HS-5 (cell line): ENCODE results near the gene CAPN10.
"Not testable (repeated sequence)": the region's sequence is repeated elsewhere in the genome, so short reads cannot be mapped to it uniquely, and the experiment has no call there.

Experiments used
- DNase-seq: peaks from one replicate; pipeline ENCODE4 v3.0.0-alpha.2; 2012; ENCODE audit warnings: low read depth

The CAPN10 gene

DNA sequence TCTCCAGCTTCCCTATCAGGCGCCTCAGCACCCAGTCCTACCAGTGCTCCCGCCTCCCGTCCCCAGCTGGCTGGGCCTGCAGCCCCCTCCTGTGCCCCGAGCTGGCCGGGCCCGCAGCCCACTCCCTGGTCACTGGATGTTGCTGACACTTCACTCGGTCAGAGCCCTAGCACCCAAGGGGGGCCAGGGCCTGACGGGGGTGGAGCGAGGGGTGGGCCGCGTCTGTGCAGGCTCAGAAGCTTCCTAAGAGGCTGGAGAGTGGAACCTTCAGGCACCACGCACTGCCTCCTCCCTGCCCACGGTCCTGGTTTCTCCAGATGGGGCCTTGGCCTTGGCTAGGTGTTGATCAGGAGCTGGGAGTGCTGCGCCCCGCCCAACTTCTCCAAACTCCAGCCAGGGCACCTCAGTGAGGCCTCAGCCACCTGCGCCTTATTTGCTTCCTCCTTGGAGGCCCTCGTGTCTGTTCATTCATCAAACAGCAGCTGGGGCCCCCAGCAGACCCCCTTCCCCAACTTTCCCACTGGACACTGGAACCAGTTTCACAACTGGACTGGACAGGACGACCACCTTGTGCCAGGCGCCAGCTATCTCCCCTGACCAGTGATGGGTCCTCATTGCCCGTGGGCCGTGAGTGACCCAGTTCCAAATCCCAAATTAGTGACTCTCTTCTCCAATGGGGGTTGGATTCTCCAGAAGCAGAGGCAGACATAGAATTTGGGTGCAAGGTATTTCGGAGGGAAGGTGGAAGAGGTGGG is 16.7 kb downstream of the CAPN10 start:
- DNase-seq, result no peak

DNA sequence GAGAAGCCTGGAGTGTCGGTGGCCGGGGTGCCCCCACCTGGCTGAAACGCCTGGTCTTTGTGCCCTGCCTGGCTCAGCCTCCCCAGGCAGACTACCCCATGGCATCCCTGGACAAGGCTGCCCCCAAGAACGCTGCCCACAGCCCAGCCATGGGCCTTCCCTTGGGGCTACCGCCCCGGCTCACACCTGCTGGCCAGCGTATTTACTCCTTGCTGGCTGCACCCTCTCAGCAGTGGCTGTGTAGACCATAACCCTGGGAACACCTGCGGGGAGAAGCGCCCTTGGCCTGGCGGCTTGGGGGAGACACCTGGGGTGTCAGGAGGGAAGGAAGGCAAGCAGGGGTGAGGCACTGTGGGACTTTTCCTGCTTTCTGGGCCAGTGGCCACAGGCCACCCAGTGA is 17.3 kb downstream of the CAPN10 start:
- DNase-seq, result no peak

DNA sequence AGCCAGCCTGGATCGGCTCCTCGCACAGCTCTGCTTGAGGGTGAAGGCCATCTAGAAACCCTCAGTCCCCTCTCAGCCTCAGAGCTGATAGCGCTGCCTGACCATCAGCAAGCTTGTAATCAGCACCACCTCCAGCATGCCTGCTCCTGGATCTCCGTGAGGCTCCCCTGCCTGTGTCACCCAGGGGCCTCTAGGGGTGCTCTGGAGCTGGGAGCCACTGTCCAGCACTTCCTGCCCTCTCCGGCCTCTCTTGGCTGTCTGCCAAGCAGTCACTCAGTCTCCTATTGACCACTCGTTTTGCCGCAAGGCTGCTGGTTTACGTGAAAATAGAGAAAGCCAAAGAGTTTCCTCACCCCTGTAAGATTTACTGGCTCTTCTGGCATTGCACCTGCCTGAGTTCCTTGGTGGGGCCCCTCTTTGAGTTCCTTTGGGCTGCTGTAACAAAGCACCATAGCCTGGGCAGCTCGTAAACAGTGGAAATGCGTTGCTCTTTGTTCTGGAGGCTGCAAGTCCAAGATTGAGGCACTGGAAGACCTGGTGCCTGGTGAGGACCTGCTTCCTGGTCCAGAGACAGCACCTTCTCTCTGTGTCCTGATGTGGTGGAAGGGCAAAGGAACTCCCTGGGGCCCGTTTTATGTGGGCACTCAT is 17.9 kb downstream of the CAPN10 start:
- DNase-seq, result no peak

DNA sequence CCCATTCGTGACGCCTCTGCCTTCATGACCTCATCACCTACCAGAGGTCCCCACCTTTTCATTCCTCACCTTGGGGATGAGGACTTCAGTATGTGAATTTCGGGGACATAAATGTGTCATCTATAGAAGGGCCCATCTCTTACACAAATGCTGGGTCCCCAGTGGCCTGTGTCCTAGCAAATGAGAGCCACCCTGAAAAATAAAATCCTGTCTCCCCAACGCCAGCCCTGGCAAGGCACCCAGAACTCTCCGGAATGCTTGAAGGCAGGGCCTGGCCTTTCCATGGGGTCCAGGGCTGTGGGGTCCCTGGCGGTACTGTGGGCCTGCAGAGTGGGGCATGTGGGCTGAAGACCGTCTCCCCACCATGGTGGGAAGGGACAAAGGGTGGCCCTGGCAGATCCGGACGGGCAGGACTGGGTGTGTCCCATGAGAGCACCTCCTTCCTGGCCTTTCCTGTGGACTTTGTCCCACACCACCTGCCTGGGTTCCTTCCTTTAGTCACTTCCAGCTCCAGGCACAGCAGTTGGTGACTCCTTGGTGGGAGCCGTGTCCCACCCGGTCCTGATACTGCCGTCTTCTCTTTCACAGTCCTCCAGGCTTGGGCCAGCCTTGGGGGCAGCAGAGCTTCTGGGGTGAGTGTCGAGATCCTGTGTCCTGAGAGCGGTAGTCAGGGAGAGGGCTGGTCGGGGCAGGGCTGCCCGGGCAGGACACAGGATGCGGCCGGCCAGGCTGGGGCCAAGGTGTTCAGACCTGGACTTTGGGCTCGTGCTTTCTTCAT is 18.6 kb downstream of the CAPN10 start:
- DNase-seq, result no peak

DNA sequence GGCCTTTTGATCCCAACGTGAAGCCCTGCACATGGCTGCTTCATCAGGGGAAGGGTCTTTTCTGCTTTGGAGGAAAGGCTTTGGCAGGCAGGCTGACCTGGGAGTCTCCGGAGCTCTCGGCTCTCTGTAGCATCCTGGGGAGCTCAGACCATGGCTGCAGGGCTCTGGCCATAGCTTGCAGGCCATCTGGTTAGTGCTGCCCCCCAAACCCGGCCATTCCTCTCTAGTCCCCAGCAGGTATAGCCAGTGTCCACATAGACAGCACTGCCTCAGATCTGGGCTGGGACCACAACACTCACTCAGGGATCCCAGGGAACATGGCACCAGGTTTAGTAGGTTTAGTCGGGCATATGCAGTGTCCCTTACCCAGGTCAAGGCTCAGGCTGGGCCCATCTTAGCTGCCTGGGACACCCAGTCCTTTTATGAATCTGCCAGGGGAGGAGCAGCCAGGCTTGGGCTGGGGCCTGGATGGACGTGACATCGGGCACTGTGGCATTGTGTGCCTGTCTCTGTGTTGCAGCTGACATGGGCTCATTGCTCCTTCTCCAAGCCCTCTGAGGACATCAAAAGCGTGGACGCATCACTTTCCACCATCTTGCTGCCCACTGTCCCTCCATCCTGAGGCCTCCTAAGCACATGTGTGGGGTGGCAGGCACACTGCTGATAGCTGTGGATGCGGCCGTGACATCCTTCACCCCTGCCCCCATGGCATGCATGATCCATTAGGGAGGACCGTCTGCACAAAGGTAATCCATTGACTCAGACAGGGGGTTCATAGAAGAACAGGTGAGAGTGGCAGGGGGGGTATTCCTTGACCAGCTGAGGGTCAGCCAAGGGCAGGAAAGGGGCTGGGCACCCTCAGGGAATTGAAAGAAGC is 19.6 kb downstream of the CAPN10 start:
- DNase-seq, result no peak

DNA sequence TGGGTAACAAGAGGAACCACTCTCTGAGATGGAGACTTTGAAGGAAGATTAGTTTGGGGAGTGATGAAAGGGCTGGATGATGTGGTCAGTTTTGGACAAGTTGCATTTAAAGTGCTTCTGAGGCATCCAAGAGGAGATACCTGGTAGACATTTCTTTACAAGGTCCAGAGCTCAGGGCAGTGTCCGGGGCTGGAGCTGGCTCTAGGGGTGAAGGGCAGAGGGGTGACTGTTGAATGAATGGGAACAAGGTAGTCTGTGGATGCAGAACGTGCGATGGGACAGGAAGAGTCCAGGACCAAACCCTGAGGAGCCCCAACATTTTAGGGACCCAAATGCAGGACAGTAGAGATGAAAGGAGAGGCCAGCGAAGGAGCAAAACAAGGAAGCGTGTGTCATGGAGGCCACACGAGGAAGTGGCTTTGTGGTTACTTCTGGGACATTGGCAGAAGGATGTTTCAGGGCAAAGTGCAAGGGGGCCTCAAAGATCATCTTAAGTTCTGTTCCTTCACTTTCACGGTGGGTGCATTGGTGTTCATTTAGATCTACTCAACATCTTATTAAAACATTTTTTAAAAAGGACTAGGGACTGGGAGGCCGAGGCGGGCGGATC is 25.2 kb downstream of the CAPN10 start:
- no peak for DNase-seq

DNA sequence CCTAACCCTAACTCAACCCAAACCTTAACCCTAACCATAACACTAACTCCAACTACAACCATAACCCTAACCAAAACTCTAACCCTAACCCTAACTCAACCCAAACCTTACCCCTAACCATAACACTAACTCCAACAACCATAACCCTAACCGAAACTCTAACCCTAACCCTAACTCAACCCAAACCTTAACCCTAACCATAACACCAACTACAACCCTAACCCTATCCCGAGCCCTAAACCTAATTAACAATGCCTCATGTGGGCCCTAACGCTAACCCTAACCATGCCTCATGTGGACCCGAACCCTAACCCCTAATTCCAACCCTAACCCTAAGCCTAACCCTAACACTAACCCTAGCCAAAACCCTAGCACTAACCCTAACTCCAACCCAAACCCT is 27.2 kb downstream of the CAPN10 start:
- no peak for DNase-seq

DNA sequence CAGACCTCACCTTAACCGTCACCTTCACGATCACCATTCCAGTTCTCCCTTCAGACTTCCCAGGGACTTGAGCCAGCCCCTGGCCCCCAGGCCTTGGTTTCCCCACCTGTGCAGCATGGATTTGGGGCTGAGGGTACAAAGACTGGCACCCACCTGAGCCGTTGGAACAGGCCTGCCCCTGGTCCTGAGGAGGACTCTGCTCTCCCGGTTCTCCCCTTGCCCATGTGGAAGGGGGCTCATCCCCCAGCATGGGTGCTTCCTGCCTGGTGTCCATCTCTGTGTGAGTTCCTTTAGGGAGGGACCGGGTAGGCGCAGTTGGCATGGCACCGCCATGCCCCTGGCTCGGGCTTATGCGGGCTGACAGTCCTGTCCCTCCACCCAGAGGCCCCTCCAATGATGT is 27.9 kb downstream of the CAPN10 start:
- DNase-seq, result no peak

DNA sequence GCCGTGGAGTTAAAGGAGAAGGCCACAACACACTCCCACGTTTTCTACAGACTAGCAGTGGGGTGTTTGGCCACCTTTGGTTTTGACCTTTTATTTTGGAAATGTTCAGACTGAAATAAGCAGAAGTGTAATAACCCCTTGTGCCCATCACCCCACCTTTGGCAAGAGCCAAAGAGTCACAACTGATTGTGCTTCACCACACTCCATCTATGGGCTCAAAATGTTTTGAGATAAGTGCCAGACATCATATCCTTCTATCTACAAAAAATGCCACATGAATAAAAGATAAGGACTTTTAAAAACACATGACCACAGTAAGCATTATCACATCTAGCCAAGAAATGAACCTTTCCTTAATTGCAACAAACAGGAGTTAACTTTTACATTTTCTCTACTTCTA is 28.9 kb downstream of the CAPN10 start:
- DNase-seq, result no peak

DNA sequence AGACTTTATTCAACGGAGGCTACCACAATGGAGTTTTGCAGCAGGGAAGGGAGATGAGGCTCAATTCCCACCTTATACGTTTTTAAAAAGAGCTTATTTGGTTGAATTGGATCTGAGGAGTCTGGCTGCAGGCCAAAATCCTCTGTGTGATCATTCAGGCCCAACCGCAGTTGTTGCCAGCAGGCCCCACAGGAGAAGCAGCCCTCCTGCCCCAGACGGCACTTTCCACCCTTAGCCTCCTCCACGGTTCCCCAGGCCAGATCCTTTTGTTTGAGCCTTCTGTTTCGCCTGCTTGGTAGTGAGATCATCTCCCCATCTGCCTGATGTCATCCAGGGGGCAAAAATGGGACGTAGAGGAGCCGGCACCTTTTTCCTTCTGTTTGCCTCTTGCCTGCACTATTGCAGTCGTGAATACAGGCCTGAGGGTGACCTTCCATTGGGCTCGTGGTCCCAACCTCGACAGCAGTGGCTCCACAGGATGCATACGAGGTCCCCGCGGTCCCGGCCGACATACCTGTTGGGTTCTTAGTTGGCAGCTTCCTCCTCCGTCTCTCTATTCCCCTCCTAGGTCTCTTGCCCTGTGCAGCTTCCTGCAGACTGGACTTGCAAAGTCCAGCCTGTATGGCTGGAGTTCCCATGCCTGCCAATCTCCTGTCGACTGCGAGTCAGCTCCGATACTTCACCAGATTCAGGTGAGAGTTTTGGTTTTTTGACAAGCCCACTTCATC is 29.4 kb downstream of the CAPN10 start:
- DNase-seq, result no peak

DNA sequence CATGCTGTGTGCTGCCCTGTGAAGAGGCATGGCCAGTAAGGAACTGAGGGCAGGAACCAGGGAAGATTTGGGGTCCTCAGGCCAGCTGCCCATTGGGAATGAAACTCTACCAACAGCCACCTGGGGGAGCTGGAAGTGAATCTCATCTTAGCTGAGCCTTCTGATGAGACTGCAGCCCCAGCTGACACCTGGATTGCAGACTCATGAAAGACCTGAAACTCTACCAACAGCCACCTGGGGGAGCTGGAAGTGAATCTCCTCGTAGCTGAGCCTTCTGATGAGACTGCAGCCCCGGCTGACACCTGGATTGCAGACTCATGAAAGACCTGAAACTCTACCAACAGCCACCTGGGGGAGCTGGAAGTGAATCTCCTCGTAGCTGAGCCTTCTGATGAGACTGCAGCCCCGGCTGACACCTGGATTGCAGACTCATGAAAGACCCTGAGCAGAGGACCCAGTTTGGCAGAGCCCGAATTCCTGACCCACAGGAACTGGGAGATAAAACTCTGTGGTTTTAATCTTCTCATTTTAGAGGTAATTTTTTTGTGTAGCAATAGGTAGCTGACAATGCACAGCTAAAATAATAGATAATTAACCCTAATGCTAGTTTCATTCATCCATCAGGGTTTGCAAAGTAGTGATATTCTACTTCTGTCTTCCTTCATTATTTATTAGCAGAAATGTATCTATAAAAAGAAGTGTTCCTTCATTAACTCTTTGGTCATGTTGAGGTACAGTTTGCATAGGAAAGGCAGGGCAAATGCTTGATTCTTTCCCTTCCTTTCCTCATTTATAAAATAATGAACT is 30.5 kb downstream of the CAPN10 start:
- not testable (repeated sequence) for DNase-seq

DNA sequence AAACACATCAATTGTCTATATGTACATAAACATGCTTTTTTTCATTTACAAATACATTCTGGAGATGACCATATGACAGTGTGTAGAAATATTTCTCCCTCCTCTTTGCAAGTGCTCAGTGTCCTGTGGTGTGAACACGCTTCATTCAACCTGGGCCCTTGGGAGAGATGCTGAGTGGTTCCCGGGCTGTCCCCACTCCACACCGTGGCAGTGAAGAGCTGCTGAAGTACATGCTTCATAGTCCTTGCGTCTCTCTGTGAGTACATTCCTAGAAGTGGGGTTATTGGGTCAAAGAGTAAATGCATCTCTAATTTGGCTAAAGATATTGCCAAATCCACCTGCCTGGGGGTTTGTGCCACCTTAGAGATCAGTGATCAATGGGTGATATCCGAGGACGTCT is 32.2 kb downstream of the CAPN10 start:
- DNase-seq, result no peak

DNA sequence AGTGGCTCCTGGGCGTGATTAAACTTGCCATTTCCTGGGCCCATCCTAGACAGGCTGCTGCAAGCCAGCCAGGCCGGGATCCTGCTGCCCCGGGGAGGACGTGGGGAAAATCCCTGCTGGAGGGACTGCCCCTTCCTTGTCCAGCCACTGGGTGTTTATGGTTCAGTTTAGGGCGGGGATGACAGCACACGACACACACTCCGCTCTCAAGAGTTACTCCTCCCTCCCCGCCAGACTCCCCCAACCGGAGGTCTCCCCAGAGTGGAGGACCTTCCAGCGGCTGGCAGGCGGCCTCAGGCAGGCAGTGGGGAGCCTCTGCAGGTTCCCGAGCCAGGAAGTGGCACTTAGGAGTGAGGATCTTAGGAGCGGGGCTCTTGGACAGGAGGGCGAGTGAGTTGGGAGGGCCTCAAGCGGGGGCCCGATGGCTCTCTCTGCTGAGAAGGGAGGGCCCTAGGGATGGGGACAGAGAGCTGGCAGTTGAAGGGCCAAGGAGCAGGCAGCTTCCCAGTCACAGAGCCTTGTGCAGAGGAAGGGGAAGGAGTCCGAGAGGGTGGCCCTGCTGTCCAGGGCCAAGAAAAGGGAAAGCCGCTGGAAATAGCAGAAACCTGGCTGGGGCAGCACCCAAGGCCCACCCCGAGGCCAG is 33.1 kb downstream of the CAPN10 start:
- no peak for DNase-seq

DNA sequence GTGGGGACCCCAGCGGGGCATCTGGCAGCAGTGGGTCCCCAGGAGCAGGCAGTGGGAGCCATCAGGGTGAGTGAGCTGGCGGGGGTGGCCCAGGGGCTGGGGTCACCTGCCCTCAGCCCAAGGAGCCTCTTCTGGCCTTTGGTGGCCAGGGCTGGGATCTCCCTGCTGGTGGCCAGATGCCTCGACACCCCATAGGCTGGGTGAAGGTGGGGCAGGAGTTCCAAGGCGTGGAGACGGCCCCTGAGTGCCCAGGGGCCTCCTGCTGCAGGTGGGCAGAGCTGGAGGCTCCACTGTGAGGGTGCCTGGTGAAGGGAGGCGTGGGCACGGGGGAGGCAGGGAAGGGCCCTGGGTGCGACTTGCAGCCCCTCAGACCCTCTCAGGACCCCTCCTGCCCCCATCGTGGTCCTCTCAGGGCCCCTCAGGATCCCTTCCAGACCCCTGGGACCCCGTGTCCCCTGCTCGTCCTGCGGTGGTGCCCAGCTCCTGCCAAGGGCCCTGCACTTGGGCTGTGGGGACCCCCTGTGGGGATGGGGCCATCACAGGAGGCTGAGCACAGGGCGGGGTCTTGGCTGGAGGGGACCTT is 33.7 kb downstream of the CAPN10 start:
- DNase-seq, result no peak

DNA sequence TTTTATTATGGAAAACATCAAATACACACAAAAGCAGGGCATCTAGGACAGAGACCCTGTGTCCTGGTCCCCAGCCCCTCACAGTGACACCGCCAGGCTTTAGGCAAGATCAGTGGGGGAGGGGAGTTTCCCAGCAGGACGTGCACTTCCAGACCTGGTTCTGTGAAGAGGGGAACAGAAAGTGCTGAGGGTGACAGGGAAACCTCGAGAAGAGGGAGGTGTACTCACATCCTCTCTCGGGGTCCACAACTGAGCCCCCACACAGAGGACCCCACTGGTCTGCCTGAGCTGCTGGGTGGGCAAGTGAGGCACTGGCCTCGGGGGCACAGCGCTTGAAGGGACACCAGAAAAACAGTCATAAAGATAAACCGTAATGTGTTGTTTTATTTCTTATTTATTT is 34.3 kb downstream of the CAPN10 start:
- DNase-seq, result no peak

DNA sequence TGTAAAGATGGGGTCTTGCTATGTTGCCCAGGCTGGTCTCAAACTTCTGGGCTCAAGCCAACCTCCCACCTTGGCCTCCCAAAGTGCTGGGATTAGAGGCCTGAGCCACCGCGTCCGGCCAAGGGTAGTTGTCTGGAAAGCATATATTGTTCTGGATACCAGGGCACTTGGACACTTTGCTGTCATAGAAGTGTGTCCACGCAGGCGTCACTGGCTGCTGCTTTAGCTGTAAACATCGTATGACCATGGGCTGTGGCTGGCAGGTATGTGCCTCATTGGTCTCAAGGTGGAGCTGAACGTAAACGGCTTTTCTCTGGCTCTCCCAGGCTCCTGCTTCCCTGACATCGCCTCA is 35.5 kb downstream of the CAPN10 start:
- DNase-seq, result no peak

DNA sequence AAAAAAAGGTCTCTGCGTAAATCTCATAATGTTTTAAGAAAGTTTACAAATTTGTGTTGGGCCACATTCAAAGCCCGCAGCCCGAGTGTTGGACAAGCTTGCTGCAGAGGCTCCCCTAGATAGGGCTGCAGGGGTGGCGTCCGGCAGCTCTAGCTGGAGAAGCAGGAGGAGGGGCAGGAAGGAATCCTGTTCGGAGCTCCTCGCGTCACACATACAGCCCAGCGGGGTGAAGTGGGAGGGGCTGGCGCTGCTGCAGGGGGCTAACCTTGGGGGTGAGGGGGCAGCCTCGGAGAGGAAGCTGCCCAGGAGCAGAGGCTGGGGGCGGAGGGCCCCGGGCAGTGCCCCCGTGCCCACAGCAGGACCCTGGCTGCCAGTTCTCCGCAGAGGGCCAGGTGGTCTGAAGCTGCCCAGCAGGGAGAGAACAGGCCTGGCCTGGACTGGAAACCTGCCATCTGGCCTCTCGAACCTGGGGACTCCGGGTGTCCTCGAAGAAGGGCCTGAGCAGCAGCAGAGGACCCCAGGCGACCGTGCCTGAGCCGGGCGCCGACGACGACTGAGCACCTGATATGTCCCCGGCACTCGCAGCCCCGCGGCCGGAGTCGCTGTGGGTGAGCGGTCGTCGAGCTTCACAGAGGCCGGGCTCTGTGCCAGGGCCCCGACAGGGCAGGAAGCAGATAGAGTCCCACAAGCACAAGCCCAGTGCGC is 36.1 kb downstream of the CAPN10 start:
- DNase-seq, result no peak

DNA sequence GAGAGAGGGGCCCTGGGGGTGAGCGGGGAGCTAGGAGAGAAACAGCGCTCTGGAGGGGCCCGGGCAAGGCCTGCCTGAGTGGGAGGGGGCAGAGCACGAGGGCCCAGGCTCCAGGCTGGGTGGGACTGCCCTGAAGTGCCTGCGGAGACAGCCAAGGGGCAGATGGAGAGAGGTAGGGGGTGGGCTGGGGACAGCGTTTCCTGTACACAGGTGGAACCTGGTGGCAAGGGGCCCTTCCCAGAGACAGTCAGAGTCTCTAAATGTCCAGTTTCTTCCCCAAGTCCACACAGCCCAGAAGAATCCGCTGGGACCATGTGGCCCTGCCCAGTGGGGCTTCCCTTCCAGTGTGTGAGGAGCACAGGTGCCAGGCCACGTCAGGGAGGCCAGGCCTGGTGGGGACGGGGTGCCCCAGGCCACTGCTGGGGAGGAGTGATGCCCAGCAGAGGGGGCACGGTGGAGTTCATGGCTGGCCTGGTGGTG is 37.0 kb downstream of the CAPN10 start:
- DNase-seq, result no peak
